Cardiac muscle cell (in vitro differentiated cells and primary cell): Measurements from ENCODE around the gene ARL11. TPM values are rescaled to one million over a fixed set of nuclear protein-coding genes. Genes with fewer than 3 reads are reported as not detected.
"Not testable (repeated sequence)": the region's sequence is repeated elsewhere in the genome, so short reads cannot be mapped to it uniquely, and the experiment has no call there.

Source experiments
- DNase-seq, 2 donors: peaks; one replicate each; pipeline versions ENCODE4 v3.0.0 to v3.0.0-alpha.2; 2010 to 2017; ENCODE audit warnings: low read depth in 1 of 2, low spot score in 1 of 2
- H3K27ac ChIP-seq: fragments of 200-600 bp; sonication (generic); 2 replicates; pipeline ENCODE4 v1.5.1; 2016
- H3K27me3 ChIP-seq: fragments of 200-600 bp; sonication (generic); 2 replicates; pipeline ENCODE4 v1.6.0; 2016; ENCODE audit warnings: control low read depth
- H3K36me3 ChIP-seq: fragments of 200-600 bp; sonication (generic); 2 replicates; pipeline ENCODE4 v1.5.1; 2016; ENCODE audit warnings: control low read depth
- H3K4me1 ChIP-seq: fragments of 200-600 bp; sonication (generic); 2 replicates; pipeline ENCODE4 v1.8.1; 2017; ENCODE audit warnings: low read depth, mild to moderate bottlenecking, mixed run types
- H3K4me3 ChIP-seq: fragments of 200-600 bp; sonication (generic); 2 replicates; pipeline ENCODE4 v1.5.1; 2016; ENCODE audit warnings: mild to moderate bottlenecking
- H3K9me3 ChIP-seq: fragments of 200-600 bp; sonication (generic); 2 replicates; pipeline ENCODE4 v1.5.1; 2017; ENCODE audit warnings: low read depth, mild to moderate bottlenecking, control low read depth
- polyA plus RNA-seq: library from polyadenylated mRNA; unstranded; fragments of >200 nt; fragmentation: Nextera tagmentation; extraction: Ambion mirVana; gene quantifications from 2 replicates; pipeline ENCODE4 v1.2.1, GENCODE V29; 2016
- total RNA-seq: library from RNA; depleted of rRNA; stranded (reverse); fragments of >200 nt; gene quantifications from 2 replicates; pipeline ENCODE4 v1.2.3, GENCODE V29; 2016
- TF ChIP-seq, protein P1 (sequence below): IDR thresholded peaks from 2 replicates; pipeline ENCODE4 v1.5.1; 2012; ENCODE audit warnings: low read depth, mild to moderate bottlenecking, low read length

ARL11 gene
- total and polyA plus RNA-seq, 2 experiments from 2014 or later: 0.21 TPM

DNA sequence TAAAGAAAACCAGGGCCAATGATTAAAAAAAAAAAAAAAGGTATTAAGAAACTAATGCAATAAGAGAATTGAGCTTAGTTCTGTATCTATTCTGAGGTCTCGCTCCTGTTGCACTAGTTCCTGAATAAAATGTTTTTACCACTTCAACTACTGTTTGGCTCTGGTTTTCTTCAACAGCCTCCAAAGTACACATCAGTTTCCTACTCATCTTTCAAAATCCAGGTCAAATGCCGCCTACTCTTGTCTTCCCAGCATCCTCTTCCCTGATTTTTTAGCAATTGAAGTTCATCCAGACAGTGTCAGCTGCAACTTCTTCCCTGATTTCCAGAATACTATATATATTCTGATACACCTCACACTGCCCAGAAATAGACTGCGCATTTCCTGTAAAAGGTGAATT is 41.6 kb upstream of the ARL11 start:
- Histone ChIP-seq H3K27ac (no peak overlapping the region), H3K4me3 (no peak overlapping the region), H3K36me3 (no peaks in the 10 kb centered on the region), H3K9me3 (no peaks in the 10 kb centered on the region), H3K27me3 (no peaks in the 10 kb centered on the region), H3K4me1 (peaks cover 11% of the 10 kb centered on the region)
- no peak for DNase-seq
- TF ChIP-seq, protein P1, sequence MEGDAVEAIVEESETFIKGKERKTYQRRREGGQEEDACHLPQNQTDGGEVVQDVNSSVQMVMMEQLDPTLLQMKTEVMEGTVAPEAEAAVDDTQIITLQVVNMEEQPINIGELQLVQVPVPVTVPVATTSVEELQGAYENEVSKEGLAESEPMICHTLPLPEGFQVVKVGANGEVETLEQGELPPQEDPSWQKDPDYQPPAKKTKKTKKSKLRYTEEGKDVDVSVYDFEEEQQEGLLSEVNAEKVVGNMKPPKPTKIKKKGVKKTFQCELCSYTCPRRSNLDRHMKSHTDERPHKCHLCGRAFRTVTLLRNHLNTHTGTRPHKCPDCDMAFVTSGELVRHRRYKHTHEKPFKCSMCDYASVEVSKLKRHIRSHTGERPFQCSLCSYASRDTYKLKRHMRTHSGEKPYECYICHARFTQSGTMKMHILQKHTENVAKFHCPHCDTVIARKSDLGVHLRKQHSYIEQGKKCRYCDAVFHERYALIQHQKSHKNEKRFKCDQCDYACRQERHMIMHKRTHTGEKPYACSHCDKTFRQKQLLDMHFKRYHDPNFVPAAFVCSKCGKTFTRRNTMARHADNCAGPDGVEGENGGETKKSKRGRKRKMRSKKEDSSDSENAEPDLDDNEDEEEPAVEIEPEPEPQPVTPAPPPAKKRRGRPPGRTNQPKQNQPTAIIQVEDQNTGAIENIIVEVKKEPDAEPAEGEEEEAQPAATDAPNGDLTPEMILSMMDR: no peak

DNA sequence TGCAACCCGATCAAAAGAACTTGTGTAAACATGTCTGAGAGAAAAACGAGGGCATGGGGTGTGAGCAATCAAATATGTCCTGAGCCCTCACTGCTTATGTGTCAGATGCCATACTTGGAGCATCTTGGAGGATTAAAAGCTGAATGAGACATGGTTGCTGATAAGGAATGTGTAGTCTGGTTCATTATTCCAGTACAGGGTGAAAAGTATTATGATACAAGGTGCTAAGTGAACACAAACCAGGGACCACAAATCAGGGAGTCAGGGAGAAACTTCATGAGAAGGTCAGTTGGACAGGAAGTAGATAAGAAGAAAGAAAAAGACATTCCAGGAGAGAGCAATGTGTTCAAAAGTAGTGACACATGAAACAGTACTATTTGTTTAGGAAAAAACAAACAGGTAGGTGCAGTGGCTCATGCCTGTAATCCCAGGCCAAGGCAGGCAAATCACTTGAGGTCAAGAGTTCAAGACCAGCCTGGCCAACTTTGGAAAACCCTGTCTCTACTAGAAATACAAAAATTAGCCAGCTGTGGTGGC is 40.9 kb upstream of the ARL11 start:
- Histone ChIP-seq H3K36me3 (no peaks in the 10 kb centered on the region), H3K4me3 (no peak overlapping the region), H3K27ac (no peak overlapping the region), H3K27me3 (no peaks in the 10 kb centered on the region), H3K4me1 (peaks cover 11% of the 10 kb centered on the region), H3K9me3 (no peaks in the 10 kb centered on the region)
- no peak for DNase-seq
- TF ChIP-seq, protein P1: no peak

DNA sequence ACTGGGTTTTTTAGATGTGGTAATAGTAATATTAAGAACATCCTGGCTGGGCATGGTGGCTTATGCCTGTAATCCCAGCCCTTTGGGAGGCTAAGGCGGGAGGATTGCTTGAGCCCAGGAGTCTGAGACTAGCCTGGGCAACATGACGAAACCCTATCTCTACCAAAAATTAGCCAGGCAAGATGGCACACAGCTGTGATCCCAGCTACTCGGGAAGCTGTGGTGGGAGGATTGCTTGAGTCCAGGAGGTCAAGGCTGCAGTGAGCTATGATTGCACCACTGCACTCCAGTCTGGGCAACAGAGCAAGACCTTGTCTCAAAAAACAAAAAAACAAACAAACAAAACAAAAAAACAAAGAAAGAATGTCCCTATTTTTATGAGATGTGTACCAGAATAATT is 37.6 kb upstream of the ARL11 start:
- not testable (repeated sequence) for H3K36me3 ChIP-seq, H3K4me1 ChIP-seq, H3K4me3 ChIP-seq, DNase-seq, H3K27ac ChIP-seq, H3K27me3 ChIP-seq, H3K9me3 ChIP-seq

DNA sequence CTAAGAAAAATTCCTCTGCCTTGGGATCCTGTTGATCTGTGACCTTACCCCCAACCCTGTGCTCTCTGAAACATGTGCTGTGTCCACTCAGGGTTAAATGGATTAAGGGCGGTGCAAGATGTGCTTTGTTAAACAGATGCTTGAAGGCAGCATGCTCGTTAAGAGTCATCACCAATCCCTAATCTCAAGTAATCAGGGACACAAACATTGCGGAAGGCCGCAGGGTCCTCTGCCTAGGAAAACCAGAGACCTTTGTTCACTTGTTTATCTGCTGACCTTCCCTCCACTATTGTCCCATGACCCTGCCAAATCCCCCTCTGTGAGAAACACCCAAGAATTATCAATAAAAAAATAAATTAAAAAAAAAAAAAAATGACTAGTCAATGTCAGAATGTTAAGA is 34.4 kb upstream of the ARL11 start:
- H3K4me1 ChIP-seq, H3K9me3 ChIP-seq, H3K4me3 ChIP-seq, H3K36me3 ChIP-seq, DNase-seq, H3K27me3 ChIP-seq, H3K27ac ChIP-seq: not testable (repeated sequence)

DNA sequence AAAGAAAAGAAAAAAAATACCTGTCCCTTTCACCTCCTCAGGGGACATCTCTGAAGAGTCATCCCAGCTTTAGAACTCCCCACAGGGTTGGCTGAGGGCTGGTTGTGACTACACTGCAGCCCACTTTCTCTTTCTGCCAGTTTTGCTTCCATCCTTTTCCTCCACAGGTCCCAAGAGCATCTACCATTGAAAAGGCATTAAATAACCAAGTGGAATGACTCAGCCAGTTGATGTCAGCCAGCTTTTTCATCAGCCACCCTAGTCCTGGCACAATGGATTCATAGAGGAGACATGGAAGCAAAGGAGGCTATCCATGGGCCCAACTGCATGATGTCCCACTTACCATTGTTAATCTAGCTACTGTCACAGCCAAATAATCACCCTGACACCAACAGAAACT is 33.7 kb upstream of the ARL11 start:
- DNase-seq: no peak
- H3K9me3 ChIP-seq: no peaks in the 10 kb centered on the region
- no peaks in the 10 kb centered on the region for H3K27me3 ChIP-seq
- H3K36me3 ChIP-seq: no peaks in the 10 kb centered on the region
- no peak overlapping the region for H3K27ac ChIP-seq
- TF ChIP-seq, protein P1: no peak
- H3K4me3 ChIP-seq: no peak overlapping the region
- no peaks in the 10 kb centered on the region for H3K4me1 ChIP-seq

DNA sequence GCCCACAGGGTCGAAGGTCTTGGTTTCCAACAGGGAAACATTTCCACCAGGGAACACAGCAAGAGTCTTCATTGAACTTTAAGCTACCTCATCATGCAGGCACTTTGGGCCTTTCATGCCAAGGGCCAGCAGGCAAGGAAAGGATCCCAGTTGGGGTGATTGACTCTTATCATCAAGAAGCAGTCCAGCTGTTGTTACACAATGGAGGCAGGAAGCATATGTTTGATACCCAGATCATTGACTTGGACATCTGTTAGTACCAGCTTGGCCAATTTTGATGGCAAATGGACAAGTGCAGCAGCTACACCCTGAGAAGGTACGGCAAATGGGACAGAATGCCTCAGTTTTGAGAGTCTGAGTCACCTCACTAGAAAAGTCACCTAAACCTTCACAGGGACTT is 32.1 kb upstream of the ARL11 start:
- H3K4me3 ChIP-seq: no peak overlapping the region
- H3K27ac ChIP-seq: no peak overlapping the region
- no peak for DNase-seq
- no peaks in the 10 kb centered on the region for H3K9me3 ChIP-seq
- no peaks in the 10 kb centered on the region for H3K4me1 ChIP-seq
- TF ChIP-seq, protein P1: no peak
- no peaks in the 10 kb centered on the region for H3K27me3 ChIP-seq
- H3K36me3 ChIP-seq: no peaks in the 10 kb centered on the region
